22Rv1 (cell line): ENCODE data around the gene GHRH.

Experiments
- H3K27ac ChIP-seq: fragments of 450-650 bp; 2 replicates; pipeline ENCODE4 v1.5.1; 2017
- CTCF ChIP-seq: fragments of 450-650 bp; IDR thresholded peaks from 2 replicates; pipeline ENCODE4 v1.5.1; 2017; ENCODE audit warnings: mild to moderate bottlenecking
- ZFX ChIP-seq: fragments of 450-650 bp; IDR thresholded peaks from 2 replicates; pipeline ENCODE4 v1.6.1; 2017; ENCODE audit warnings: antibody characterized with exemption, borderline replicate concordance

The GHRH gene

GRCh38 chr20:37296371-37296770 is 34.8 kb upstream of the GHRH start:
- TF ChIP-seq CTCF (no peak), ZFX (no peak)
- H3K27ac ChIP-seq, result no peak overlapping the region

- TF ChIP-seq CTCF (no peak), ZFX (no peak)
- no peak overlapping the region for H3K27ac ChIP-seq
These were observed 34.0 kb upstream of the GHRH start for GRCh38 chr20:37295595-37295994.

- H3K27ac ChIP-seq, result no peak overlapping the region
- no peak for TF ChIP-seq ZFX
- no peak for TF ChIP-seq CTCF
These were observed 33.4 kb upstream of the GHRH start for GRCh38 chr20:37295001-37295400.

- TF ChIP-seq ZFX (no peak), CTCF (no peak)
These were observed 32.8 kb upstream of the GHRH start for GRCh38 chr20:37294262-37294981.

GRCh38 chr20:37293301-37293943 is 31.8 kb upstream of the GHRH start:
- no peak for TF ChIP-seq ZFX
- TF ChIP-seq CTCF, result no peak
- no peak overlapping the region for H3K27ac ChIP-seq

More at GRCh38 chr20:37294262-37294981, 32.8 kb upstream of the GHRH start:
- H3K27ac ChIP-seq, result no peak overlapping the region

- H3K27ac ChIP-seq, result no peak overlapping the region
- TF ChIP-seq ZFX (no peak), CTCF (no peak)
These were observed 30.1 kb upstream of the GHRH start for GRCh38 chr20:37291724-37292126.

- H3K27ac ChIP-seq, result peak overlapping the region; percentile 83
These were observed 28.7 kb upstream of the GHRH start for GRCh38 chr20:37290158-37290810.

More at GRCh38 chr20:37290158-37290810, 28.7 kb upstream of the GHRH start:
- TF ChIP-seq ZFX (no peak), CTCF (no peak)
